ENCODE results near the gene AP1S2. TPM values are rescaled to one million over a fixed set of nuclear protein-coding genes. Genes with fewer than 3 reads are reported as not detected.

Gene AP1S2
- total and polyA plus RNA-seq, 2 of the 13 experiments (the other 11 are each of a cell fraction or from before 2014, with no cell fraction given), result 10.1 to 18.8 TPM

DNA sequence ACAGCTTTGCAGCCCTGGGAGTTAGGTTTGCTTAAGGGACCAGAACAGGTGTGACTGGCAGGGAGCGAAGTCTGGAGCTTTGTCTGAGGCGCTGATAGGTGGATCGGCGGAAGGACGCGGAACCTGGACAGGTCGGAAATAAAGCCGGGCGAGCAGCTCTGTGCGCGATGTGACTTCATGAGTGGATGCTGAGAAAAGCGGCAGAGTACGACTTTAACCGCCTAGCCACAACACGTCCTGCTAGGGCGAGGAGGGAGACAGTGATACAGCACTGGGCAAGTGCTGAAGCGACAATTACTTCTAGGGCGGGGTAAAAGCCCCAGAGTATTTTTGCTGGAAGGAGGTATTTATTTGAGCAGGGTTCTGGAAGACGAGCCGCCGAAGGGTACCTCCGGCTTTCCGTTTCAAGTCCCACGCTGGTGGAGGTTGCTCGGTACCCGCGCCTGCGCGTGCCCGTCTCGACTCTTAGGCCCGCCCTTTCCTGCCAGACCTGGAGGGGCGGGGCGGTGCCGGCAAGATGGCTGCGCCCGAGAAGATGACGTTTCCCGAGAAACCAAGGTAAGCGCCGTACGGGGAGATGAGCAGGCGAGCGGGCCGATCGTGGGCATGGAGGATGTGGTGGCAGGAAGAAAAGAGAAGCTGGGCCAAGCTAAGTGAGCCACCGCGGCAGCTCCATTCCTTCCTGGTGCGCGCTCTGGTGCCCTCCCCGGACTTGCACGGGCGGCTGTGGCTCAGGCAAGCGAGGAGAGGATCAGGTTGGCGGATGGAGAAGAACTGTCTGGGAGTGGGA is 64.4 kb downstream of the AP1S2 start, which contains the start of gene ZRSR2 (continued):
- TF ChIP-seq, protein P1, sequence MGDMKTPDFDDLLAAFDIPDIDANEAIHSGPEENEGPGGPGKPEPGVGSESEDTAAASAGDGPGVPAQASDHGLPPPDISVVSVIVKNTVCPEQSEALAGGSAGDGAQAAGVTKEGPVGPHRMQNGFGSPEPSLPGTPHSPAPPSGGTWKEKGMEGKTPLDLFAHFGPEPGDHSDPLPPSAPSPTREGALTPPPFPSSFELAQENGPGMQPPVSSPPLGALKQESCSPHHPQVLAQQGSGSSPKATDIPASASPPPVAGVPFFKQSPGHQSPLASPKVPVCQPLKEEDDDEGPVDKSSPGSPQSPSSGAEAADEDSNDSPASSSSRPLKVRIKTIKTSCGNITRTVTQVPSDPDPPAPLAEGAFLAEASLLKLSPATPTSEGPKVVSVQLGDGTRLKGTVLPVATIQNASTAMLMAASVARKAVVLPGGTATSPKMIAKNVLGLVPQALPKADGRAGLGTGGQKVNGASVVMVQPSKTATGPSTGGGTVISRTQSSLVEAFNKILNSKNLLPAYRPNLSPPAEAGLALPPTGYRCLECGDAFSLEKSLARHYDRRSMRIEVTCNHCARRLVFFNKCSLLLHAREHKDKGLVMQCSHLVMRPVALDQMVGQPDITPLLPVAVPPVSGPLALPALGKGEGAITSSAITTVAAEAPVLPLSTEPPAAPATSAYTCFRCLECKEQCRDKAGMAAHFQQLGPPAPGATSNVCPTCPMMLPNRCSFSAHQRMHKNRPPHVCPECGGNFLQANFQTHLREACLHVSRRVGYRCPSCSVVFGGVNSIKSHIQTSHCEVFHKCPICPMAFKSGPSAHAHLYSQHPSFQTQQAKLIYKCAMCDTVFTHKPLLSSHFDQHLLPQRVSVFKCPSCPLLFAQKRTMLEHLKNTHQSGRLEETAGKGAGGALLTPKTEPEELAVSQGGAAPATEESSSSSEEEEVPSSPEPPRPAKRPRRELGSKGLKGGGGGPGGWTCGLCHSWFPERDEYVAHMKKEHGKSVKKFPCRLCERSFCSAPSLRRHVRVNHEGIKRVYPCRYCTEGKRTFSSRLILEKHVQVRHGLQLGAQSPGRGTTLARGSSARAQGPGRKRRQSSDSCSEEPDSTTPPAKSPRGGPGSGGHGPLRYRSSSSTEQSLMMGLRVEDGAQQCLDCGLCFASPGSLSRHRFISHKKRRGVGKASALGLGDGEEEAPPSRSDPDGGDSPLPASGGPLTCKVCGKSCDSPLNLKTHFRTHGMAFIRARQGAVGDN (CRISPR knock-in tag; IDR thresholded peaks at IDR 0.05), result peak; percentile 72
- TF ChIP-seq ZBTB42 (CRISPR knock-in tag; IDR thresholded peaks at IDR 0.05) (no peak), ZNF441 (CRISPR knock-in tag; IDR thresholded peaks at IDR 0.05; ENCODE audit: borderline replicate concordance) (no peak), HNRNPLL (IDR thresholded peaks at IDR 0.05; ENCODE audit: low read depth, low read length, poor library complexity, severe bottlenecking) (peak; percentile 23), HIVEP1 (CRISPR knock-in tag; IDR thresholded peaks at IDR 0.05) (no peak), HMGA1 (CRISPR knock-in tag; conservative IDR thresholded peaks at IDR 0.05) (no peak), ASH2L (IDR thresholded peaks at IDR 0.05; ENCODE audit: insufficient read length, low read depth, low read length) (peak; percentile 73), ZNF44 (CRISPR knock-in tag; IDR thresholded peaks at IDR 0.05) (no peak), ZNF577 (CRISPR knock-in tag; IDR thresholded peaks at IDR 0.05; ENCODE audit: borderline replicate concordance, low read depth) (no peak), POLR2G (IDR thresholded peaks at IDR 0.05; ENCODE audit: low read depth, low read length) (peak; percentile 69), SSRP1 (CRISPR knock-in tag; IDR thresholded peaks at IDR 0.05) (no peak), ZNF83 (CRISPR knock-in tag; IDR thresholded peaks at IDR 0.05; ENCODE audit: borderline replicate concordance) (no peak), ZNF496 (CRISPR knock-in tag; IDR thresholded peaks at IDR 0.05; ENCODE audit: insufficient replicate concordance) (no peak), SRF (IDR thresholded peaks at IDR 0.05; ENCODE audit: low read depth, low read length) (no peak), SALL1 (CRISPR knock-in tag; IDR thresholded peaks at IDR 0.05) (peak; percentile 48; the same call in 1 of the 2 replicates), FOXO1 (CRISPR knock-in tag; IDR thresholded peaks at IDR 0.05) (no peak), ONECUT2 (CRISPR knock-in tag; IDR thresholded peaks at IDR 0.05) (no peak), KMT2B (CRISPR knock-in tag; IDR thresholded peaks at IDR 0.05) (0 out of 2 replicates have a peak, but pooled peaks have one; percentile 45)
- TF ChIP-seq, protein P2, sequence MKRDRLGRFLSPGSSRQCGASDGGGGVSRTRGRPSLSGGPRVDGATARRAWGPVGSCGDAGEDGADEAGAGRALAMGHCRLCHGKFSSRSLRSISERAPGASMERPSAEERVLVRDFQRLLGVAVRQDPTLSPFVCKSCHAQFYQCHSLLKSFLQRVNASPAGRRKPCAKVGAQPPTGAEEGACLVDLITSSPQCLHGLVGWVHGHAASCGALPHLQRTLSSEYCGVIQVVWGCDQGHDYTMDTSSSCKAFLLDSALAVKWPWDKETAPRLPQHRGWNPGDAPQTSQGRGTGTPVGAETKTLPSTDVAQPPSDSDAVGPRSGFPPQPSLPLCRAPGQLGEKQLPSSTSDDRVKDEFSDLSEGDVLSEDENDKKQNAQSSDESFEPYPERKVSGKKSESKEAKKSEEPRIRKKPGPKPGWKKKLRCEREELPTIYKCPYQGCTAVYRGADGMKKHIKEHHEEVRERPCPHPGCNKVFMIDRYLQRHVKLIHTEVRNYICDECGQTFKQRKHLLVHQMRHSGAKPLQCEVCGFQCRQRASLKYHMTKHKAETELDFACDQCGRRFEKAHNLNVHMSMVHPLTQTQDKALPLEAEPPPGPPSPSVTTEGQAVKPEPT (CRISPR knock-in tag; IDR thresholded peaks at IDR 0.05; ENCODE audit: low read depth), result no peak
- TF ChIP-seq, protein P3, sequence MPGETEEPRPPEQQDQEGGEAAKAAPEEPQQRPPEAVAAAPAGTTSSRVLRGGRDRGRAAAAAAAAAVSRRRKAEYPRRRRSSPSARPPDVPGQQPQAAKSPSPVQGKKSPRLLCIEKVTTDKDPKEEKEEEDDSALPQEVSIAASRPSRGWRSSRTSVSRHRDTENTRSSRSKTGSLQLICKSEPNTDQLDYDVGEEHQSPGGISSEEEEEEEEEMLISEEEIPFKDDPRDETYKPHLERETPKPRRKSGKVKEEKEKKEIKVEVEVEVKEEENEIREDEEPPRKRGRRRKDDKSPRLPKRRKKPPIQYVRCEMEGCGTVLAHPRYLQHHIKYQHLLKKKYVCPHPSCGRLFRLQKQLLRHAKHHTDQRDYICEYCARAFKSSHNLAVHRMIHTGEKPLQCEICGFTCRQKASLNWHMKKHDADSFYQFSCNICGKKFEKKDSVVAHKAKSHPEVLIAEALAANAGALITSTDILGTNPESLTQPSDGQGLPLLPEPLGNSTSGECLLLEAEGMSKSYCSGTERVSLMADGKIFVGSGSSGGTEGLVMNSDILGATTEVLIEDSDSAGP (CRISPR knock-in tag; IDR thresholded peaks at IDR 0.05; ENCODE audit: borderline replicate concordance), result peak; percentile 35; the same call in 1 of the 2 replicates
- TF ChIP-seq, protein P4, sequence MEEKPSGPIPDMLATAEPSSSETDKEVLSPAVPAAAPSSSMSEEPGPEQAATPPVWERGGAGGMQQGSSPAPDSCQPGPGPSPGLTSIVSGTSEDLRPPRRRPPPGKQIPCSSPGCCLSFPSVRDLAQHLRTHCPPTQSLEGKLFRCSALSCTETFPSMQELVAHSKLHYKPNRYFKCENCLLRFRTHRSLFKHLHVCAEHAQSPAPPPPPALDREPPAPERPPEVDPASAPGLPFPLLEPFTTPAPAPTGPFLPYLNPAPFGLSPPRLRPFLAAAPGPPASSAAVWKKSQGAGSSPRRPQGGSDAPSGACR (CRISPR knock-in tag; IDR thresholded peaks at IDR 0.05), result 0 out of 2 replicates have a peak, but pooled peaks have one; percentile 48

All from HepG2 (cell line).